GM12875 (cell line): ENCODE measurements around the gene CLK1.
A peak's percentile ranks its signal among the peaks of the same experiment; 100 is the strongest.

Source experiments
- H3K4me3 ChIP-seq: one replicate; pipeline ENCODE4 v1.5.1; 2011; ENCODE audit warnings: low read depth, low read length, control low read depth
- CTCF ChIP-seq: IDR thresholded peaks from 2 replicates; pipeline ENCODE4 v1.5.1; 2011; ENCODE audit warnings: low read depth, mild to moderate bottlenecking, control low read depth, inconsistent platforms, low read length, moderate library complexity, borderline replicate concordance; ENCODE audit not compliant: insufficient read depth

CLK1 gene

GRCh38 chr2:200863782-200864175 is 679 bp downstream of the CLK1 start:
- peak overlapping the region; percentile 87 for H3K4me3 ChIP-seq
- no peak for TF ChIP-seq CTCF

- peak overlapping the region; percentile 87 for H3K4me3 ChIP-seq
- no peak for TF ChIP-seq CTCF
These were observed 1.9 kb downstream of the CLK1 start for GRCh38 chr2:200862532-200863000.

GRCh38 chr2:200861617-200862155 is 2.8 kb downstream of the CLK1 start:
- H3K4me3 ChIP-seq = peak overlapping the region; percentile 87
- TF ChIP-seq CTCF = no peak

- no peak for TF ChIP-seq CTCF
- H3K4me3 ChIP-seq = no peak overlapping the region
These were observed 4.2 kb downstream of the CLK1 start for GRCh38 chr2:200860092-200860795.

GRCh38 chr2:200856806-200857205 is 7.7 kb downstream of the CLK1 start:
- no peak overlapping the region for H3K4me3 ChIP-seq
- TF ChIP-seq CTCF = no peak

- no peak overlapping the region for H3K4me3 ChIP-seq
- no peak for TF ChIP-seq CTCF
These were observed 11.9 kb downstream of the CLK1 start for GRCh38 chr2:200852605-200853004.

- no peak overlapping the region for H3K4me3 ChIP-seq
- no peak for TF ChIP-seq CTCF
These were observed 12.8 kb downstream of the CLK1 start for GRCh38 chr2:200851398-200852248.
